Stomach (tissue), 4 donors: Measurements from ENCODE around the gene STAC2.

Source experiments
- POLR2AphosphoS5 ChIP-seq, 3 donors: sonication (generic); formaldehyde crosslinking; IDR thresholded peaks; one replicate each; pipeline ENCODE4 v1.6.1; 2016; ENCODE audit warnings: antibody characterized with exemption in 3 of 3
- TF ChIP-seq, protein P1 (sequence below), 7 experiments: fragments of 450-650 bp in 4 of 7; fragments of 200-600 bp in 3 of 7; sonication (generic) in 3 of 7; IDR thresholded peaks; one replicate each; pipeline ENCODE4 v1.5.1; 2016 to 2019; ENCODE audit warnings: antibody characterized with exemption in 7 of 7, control low read depth in 2 of 7, mild to moderate bottlenecking in 1 of 7

DNA sequence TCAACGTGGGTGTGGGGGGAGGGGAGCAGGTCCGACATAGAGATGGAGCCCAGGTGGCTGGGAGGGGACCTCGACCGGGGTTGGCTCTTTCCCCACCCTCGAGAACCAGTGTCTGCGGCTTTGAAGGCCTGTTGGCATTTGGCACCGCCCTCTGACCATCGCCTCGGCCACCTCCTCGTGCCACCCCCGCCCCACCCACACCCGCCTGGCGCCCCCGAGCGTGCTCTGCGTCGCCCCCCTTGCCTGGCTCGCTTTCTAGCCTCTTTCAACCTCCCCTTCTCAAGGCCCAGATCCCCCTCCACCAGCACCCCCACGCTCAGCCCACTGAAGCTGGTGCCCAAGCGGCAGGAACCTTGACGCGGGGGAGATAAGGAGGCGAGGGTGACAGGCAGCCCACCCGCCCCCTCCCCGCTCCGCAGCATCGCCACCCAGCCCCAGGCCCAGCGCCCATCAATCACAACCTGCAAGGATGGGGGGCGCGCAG, 28.9 kb downstream of the STAC2 start:
- TF ChIP-seq, protein P1, sequence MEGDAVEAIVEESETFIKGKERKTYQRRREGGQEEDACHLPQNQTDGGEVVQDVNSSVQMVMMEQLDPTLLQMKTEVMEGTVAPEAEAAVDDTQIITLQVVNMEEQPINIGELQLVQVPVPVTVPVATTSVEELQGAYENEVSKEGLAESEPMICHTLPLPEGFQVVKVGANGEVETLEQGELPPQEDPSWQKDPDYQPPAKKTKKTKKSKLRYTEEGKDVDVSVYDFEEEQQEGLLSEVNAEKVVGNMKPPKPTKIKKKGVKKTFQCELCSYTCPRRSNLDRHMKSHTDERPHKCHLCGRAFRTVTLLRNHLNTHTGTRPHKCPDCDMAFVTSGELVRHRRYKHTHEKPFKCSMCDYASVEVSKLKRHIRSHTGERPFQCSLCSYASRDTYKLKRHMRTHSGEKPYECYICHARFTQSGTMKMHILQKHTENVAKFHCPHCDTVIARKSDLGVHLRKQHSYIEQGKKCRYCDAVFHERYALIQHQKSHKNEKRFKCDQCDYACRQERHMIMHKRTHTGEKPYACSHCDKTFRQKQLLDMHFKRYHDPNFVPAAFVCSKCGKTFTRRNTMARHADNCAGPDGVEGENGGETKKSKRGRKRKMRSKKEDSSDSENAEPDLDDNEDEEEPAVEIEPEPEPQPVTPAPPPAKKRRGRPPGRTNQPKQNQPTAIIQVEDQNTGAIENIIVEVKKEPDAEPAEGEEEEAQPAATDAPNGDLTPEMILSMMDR (IDR thresholded peaks at IDR 0.05): no peak
- TF ChIP-seq POLR2AphosphoS5 (IDR thresholded peaks at IDR 0.05): no peak
